ENCODE data around the gene YY1.

DNA sequence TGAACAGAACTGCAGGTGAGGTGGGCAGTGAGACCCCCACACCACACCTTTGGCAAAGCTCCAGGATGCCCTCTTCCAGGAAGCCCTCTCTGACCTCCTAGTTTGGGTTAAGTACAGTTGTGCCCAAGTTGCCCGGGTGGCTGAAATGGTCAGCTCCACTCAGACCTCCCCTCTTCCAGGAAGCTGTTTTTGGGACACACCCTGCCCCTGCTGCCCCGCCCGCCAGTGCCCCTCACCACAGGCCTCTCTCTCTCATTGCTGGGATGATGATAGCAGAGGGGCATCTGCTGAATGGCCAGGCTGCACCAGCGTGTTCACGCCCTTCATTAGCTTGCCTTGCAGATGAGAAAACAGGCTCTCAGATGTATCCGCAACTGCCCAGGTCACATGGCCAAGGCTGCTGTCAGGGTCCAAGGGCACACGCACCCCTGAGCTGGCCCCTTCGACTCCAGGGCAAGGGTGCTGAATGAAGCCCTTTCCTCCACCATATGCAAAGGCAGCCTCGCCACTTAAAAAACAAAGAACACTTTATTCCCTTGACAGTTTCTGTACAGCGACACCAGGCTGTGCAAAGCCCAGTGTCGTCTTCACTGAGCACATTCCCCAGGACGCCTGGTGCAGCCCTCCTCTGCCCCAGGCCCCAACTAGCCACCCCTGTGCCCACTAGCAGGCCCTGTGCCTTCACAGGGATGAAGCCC is 51.8 kb downstream of the YY1 start:
- no peak for TF ChIP-seq CTCF (conservative IDR thresholded peaks at IDR 0.05; ENCODE audit: low read length)
- no peak for TF ChIP-seq EZH2phosphoT487 (IDR thresholded peaks at IDR 0.05; ENCODE audit: borderline replicate concordance)

Measured in Loucy (cell line).